ENCODE measurements around the gene NOXA1. TPM values are rescaled to one million over a fixed set of nuclear protein-coding genes. Genes with fewer than 3 reads are reported as not detected.
A peak's percentile ranks its signal among the peaks of the same experiment; 100 is the strongest.

NOXA1 gene
- total and polyA plus RNA-seq, 7 donors: 0.43 to 5.1 (median 1.0) TPM

GRCh38 chr9:137395666-137396010, 27.6 kb upstream of the NOXA1 start:
- H3K27ac ChIP-seq: no peak overlapping the region
- intact Hi-C loops (cut with DNase I): no loop called here
- no peaks in the 10 kb centered on the region for H3K27me3 ChIP-seq (ENCODE audit: insufficient read depth in 3 of 3, low read length in 2 of 3)
- TF ChIP-seq CTCF (IDR thresholded peaks at IDR 0.05): no peak
- ATAC-seq: no peak
- H3K36me3 ChIP-seq (ENCODE audit: insufficient read depth in 1 of 2, low read depth in 1 of 2): no peaks in the 10 kb centered on the region
- no peaks in the 10 kb centered on the region for H3K9me3 ChIP-seq
- peak in 1 of 2 donors; percentile 39 for DNase-seq
- H3K4me3 ChIP-seq: no peak overlapping the region
- H3K4me1 ChIP-seq: peaks cover 6% of the 10 kb centered on the region
- 80 to 91% (median 82%) methylated on average over 10 to 11 of the region's 11 CpGs for WGBS, 3 donors

DNA sequence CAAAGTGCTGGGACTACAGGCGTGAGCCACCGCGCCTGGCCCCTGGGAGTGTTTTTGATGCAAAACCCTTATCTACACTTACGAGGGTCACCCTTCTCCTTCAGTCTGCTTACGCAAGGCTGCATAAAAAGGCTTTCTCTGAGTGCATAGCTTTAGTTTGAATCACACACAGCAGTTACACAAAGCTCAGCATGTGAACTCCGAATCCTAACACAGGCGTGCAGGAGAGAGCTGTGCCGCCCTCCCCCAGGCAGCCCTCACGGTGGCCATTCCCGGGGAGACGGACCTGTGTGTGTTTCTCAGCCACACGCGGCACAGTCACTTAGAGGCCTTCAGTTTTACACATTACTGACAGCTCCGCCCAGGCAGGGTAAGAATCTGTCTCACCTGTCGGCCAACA, 27.0 kb upstream of the NOXA1 start:
- TF ChIP-seq CTCF (IDR thresholded peaks at IDR 0.05): no peak
- ATAC-seq (no peak), DNase-seq (peak in 1 of 2 donors; percentile 29)
- no peak overlapping the region for H3K4me3 ChIP-seq
- no peaks in the 10 kb centered on the region for H3K9me3 ChIP-seq
- intact Hi-C loops (cut with DNase I): no loop called here
- H3K36me3 ChIP-seq (ENCODE audit: insufficient read depth in 1 of 2, low read depth in 1 of 2): no peaks in the 10 kb centered on the region
- H3K27me3 ChIP-seq (ENCODE audit: insufficient read depth in 3 of 3, low read length in 2 of 3): no peaks in the 10 kb centered on the region
- H3K27ac ChIP-seq: no peak overlapping the region
- WGBS, 3 donors: 89 to 94% (median 92%) methylated on average over 15 of the region's 15 CpGs
- peaks cover under 1% of the 10 kb centered on the region for H3K4me1 ChIP-seq

DNA sequence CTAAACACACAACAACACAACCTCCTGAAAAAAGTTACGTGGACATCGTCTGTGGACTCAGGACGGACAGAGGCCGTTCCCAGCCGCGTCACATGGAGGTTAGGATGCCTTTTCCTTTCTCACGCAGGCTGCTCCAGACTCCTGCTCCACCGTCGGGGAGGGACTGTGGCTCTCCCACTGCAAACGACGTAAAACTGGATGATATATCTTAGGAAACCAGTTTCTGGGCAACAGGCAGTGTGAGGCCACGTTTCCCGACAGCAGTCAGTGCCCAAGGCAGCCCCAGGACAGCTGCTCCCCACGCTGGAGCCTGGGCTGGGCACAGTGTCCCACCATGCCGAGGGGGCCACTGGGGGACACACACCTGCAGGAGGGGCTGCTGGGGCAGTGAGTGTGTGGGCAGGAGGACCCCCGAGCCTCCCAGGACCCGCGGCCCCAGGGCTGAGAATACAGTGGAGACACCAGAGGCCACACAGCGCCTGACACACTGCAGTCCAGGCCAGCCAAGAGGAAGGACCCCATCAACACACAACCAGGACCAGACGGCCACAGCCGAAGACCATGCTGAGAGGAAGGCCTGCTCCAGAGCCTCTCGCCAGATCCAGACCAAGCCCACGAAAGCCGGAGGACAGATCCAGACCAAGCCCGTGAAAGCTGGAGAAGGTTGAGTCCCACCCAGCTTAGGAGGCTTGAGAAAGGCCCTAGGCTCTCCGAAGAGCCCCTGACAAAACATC, 26.4 kb upstream of the NOXA1 start:
- Histone ChIP-seq H3K36me3 (ENCODE audit: insufficient read depth in 1 of 2, low read depth in 1 of 2) (no peaks in the 10 kb centered on the region), H3K4me1 (no peaks in the 10 kb centered on the region), H3K4me3 (no peak overlapping the region), H3K27ac (no peak overlapping the region), H3K27me3 (ENCODE audit: insufficient read depth in 3 of 3, low read length in 2 of 3) (no peaks in the 10 kb centered on the region), H3K9me3 (no peaks in the 10 kb centered on the region)
- WGBS, 3 donors: 90 to 94% (median 91%) methylated on average over 26 of the region's 26 CpGs
- intact Hi-C loops (cut with DNase I): no loop called here
- no peak for TF ChIP-seq CTCF (IDR thresholded peaks at IDR 0.05)
- ATAC-seq: no peak
- DNase-seq: peak in 1 of 2 donors; percentile 27

- no peaks in the 10 kb centered on the region for H3K27me3 ChIP-seq (ENCODE audit: insufficient read depth in 3 of 3, low read length in 2 of 3)
- TF ChIP-seq CTCF (IDR thresholded peaks at IDR 0.05): no peak
- intact Hi-C loops (cut with DNase I): no loop called here
- peak in 1 of 2 donors; percentile 16 for DNase-seq
- 95 to 98% (median 97%) methylated on average over 20 of the region's 20 CpGs for WGBS, 3 donors
- no peaks in the 10 kb centered on the region for H3K9me3 ChIP-seq
- no peaks in the 10 kb centered on the region for H3K4me1 ChIP-seq
- ATAC-seq: no peak
- H3K4me3 ChIP-seq: no peak overlapping the region
- H3K36me3 ChIP-seq (ENCODE audit: insufficient read depth in 1 of 2, low read depth in 1 of 2): no peaks in the 10 kb centered on the region
- no peak overlapping the region for H3K27ac ChIP-seq
Measured at GRCh38 chr9:137397675-137398423, 25.3 kb upstream of the NOXA1 start.
